Endothelial cell of umbilical vein (primary cell): ENCODE results near the gene HSD3B1. TPM values are rescaled to one million over a fixed set of nuclear protein-coding genes. Genes with fewer than 3 reads are reported as not detected.

Experiments used
- BruUV-seq: library from RNA; stranded (reverse); fragments of 400-500 nt; replicated peaks from 2 replicates; lab custom pipeline; 2021; lab: Mats Ljungman, UMichigan
- CTCF ChIA-PET: fragments of 300-600, 350-600 bp; sonication (Branson Sonifier 250); formaldehyde crosslinking; loops from one replicate; lab custom pipeline; 2021; ENCODE audit warnings: antibody characterized with exemption, inconsistent platforms; lab: Charles Lee
- POLR2A ChIA-PET: fragments of 300-600, 350-600 bp; sonication (Branson Sonifier 250); formaldehyde crosslinking; loops from one replicate; lab custom pipeline; 2021; ENCODE audit warnings: antibody characterized with exemption, inconsistent platforms; lab: Charles Lee
- DNase-seq: peaks from one replicate; pipeline ENCODE4 v3.0.0-alpha.2; 2011; ENCODE audit warnings: low read depth, low spot score
- FAIRE-seq: peaks from 2 replicates; lab custom pipeline; 2011; peaks lifted over from hg19 to GRCh38; lab: Jason Lieb, UNC
- H2AFZ ChIP-seq: 2 replicates; pipeline ENCODE4 v1.6.0; 2012; ENCODE audit warnings: low read depth, low read length, control low read depth, inconsistent platforms
- H3K27ac ChIP-seq: 2 replicates; pipeline ENCODE4 v1.5.1; 2011; ENCODE audit warnings: low read depth, mild to moderate bottlenecking, control low read depth, low read length, moderate library complexity; ENCODE audit not compliant: insufficient read depth
- H3K27me3 ChIP-seq, 2 experiments: 2 replicates each; pipeline versions ENCODE4 v1.6.0 to v1.6.1; 2011; ENCODE audit warnings: low read length in 2 of 2, mixed read lengths in 1 of 2; ENCODE audit not compliant: control insufficient read depth in 2 of 2, insufficient read depth in 2 of 2
- H3K36me3 ChIP-seq, 2 experiments: 2 replicates in 1 of 2; 3 replicates in 1 of 2; pipeline ENCODE4 v1.5.1; 2011; ENCODE audit warnings: low read length in 2 of 2, mild to moderate bottlenecking in 1 of 2, moderate library complexity in 1 of 2; ENCODE audit not compliant: control insufficient read depth in 2 of 2, insufficient read depth in 2 of 2; ENCODE audit errors: extremely low read depth in 1 of 2
- H3K4me1 ChIP-seq: 3 replicates; pipeline ENCODE4 v1.5.1; 2011; ENCODE audit warnings: mild to moderate bottlenecking, low read length; ENCODE audit not compliant: control insufficient read depth, insufficient read depth; ENCODE audit errors: extremely low read depth
- H3K4me2 ChIP-seq: 2 replicates; pipeline ENCODE4 v1.6.1; 2011; ENCODE audit warnings: low read length, control low read depth, mixed read lengths; ENCODE audit not compliant: insufficient read depth
- H3K4me3 ChIP-seq, 3 experiments: fragments of 200-600 bp in 1 of 3; sonication (generic), shearing (Covaris generic) in 1 of 3; replicated peaks in 1 of 3; 2 replicates each; pipeline ENCODE4 v1.5.1; 2011 to 2016; ENCODE audit warnings: control low read depth in 3 of 3, low read length in 3 of 3, mild to moderate bottlenecking in 2 of 3, inconsistent platforms in 1 of 3, low read depth in 1 of 3, moderate library complexity in 1 of 3; ENCODE audit not compliant: insufficient read depth in 1 of 3
- H3K79me2 ChIP-seq: 2 replicates; pipeline ENCODE4 v1.6.0; 2012; ENCODE audit warnings: low read length, inconsistent platforms; ENCODE audit not compliant: control insufficient read depth, insufficient read depth
- H3K9ac ChIP-seq: replicated peaks from 2 replicates; pipeline ENCODE3; 2011; ENCODE audit warnings: low read length, control low read depth; ENCODE audit not compliant: insufficient read depth; ENCODE audit errors: extremely low read depth
- H3K9me1 ChIP-seq: replicated peaks from 3 replicates; pipeline ENCODE4 v1.6.0; 2011; ENCODE audit warnings: mild to moderate bottlenecking, low read length; ENCODE audit not compliant: control insufficient read depth, insufficient read depth; ENCODE audit errors: extremely low read depth
- H3K9me3 ChIP-seq: replicated peaks from 2 replicates; pipeline ENCODE4 v1.5.1; 2012; ENCODE audit warnings: low read length, inconsistent platforms; ENCODE audit not compliant: control insufficient read depth, insufficient read depth
- H4K20me1 ChIP-seq: replicated peaks from 2 replicates; pipeline ENCODE3; 2011; ENCODE audit warnings: mild to moderate bottlenecking, low read length; ENCODE audit not compliant: control insufficient read depth, insufficient read depth; ENCODE audit errors: extremely low read depth
- FOS ChIP-seq: IDR thresholded peaks from 2 replicates; pipeline ENCODE4 v1.6.1; 2011; ENCODE audit warnings: mild to moderate bottlenecking, low read length, moderate library complexity, borderline replicate concordance; ENCODE audit not compliant: insufficient read depth
- GATA2 ChIP-seq: IDR thresholded peaks from 2 replicates; pipeline ENCODE4 v1.7.0; 2011; ENCODE audit warnings: low read depth, mild to moderate bottlenecking, moderate library complexity, mixed read lengths, low read length; ENCODE audit not compliant: insufficient read length, insufficient read depth
- JUN ChIP-seq: IDR thresholded peaks from 2 replicates; pipeline ENCODE4 v1.6.1; 2011; ENCODE audit warnings: borderline replicate concordance, low read depth; ENCODE audit not compliant: insufficient read length, insufficient read depth
- POLR2AphosphoS5 ChIP-seq: IDR thresholded peaks from 2 replicates; pipeline ENCODE4 v1.6.1; 2012; ENCODE audit warnings: low read depth, mild to moderate bottlenecking, control low read depth, low read length, moderate library complexity; ENCODE audit not compliant: insufficient read depth
- dilution Hi-C: fragments of 300-500 bp; cut with MboI; formaldehyde crosslinking; loops from one replicate; pipeline ENCODE4 v1.15.0; 2019; ENCODE audit warnings: low sequenced_read_pairs; ENCODE audit not compliant: extremely low pct_ligation_motif_present
- intact Hi-C: fragments of 100-400 bp; cut with micrococcal nuclease; formaldehyde crosslinking; loops from one replicate; pipeline ENCODE4 v1.10.0; 2022
- polyA plus RNA-seq, 4 experiments: library from polyadenylated mRNA; depleted of rRNA in 3 of 4; stranded (reverse) in 3 of 4; unstranded in 1 of 4; fragments of >200 nt; gene quantifications; 2 replicates each; pipeline versions ENCODE4 v1.2.1 to v1.2.3, GENCODE V29; 2011 to 2012; ENCODE audit warnings: missing spikeins in 1 of 4
- total RNA-seq: library from RNA; stranded (reverse); gene quantifications from 2 replicates; pipeline ENCODE4 v1.2.3, GENCODE V29; 2021
- TF ChIP-seq, protein P1 (sequence below), 2 donors: IDR thresholded peaks; 1 replicate in 1 of 2; 2 replicates in 1 of 2; pipeline ENCODE4 v1.5.1; 2011; ENCODE audit warnings: low read length in 2 of 2, mild to moderate bottlenecking in 2 of 2, moderate library complexity in 2 of 2, control low read depth in 1 of 2, inconsistent platforms in 1 of 2, low read depth in 1 of 2; ENCODE audit not compliant: insufficient read depth in 1 of 2; ENCODE audit errors: extremely low read depth in 1 of 2

The HSD3B1 gene
- total and polyA plus RNA-seq, 2 donors (not counting 3 experiments of a cell fraction or from before 2014, with no cell fraction given), result not detected

GRCh38 chr1:119549719-119550132, 42.7 kb downstream of the HSD3B1 start:
- Histone ChIP-seq H4K20me1 (no peaks in the 10 kb centered on the region), H3K36me3 (no peaks in the 10 kb centered on the region), H3K9ac (no peak overlapping the region), H3K9me3 (no peaks in the 10 kb centered on the region), H3K27me3 (peaks cover 2 to 4% of the 10 kb centered on the region in 2 experiments), H3K4me3 (no peak overlapping the region), H2AFZ (no peak overlapping the region), H3K4me2 (no peak overlapping the region), H3K79me2 (no peaks in the 10 kb centered on the region), H3K9me1 (no peaks in the 10 kb centered on the region), H3K4me1 (no peaks in the 10 kb centered on the region), H3K27ac (no peak overlapping the region)
- dilution Hi-C loops, result no loop called here
- TF ChIP-seq JUN, result no peak
- TF ChIP-seq, protein P1, sequence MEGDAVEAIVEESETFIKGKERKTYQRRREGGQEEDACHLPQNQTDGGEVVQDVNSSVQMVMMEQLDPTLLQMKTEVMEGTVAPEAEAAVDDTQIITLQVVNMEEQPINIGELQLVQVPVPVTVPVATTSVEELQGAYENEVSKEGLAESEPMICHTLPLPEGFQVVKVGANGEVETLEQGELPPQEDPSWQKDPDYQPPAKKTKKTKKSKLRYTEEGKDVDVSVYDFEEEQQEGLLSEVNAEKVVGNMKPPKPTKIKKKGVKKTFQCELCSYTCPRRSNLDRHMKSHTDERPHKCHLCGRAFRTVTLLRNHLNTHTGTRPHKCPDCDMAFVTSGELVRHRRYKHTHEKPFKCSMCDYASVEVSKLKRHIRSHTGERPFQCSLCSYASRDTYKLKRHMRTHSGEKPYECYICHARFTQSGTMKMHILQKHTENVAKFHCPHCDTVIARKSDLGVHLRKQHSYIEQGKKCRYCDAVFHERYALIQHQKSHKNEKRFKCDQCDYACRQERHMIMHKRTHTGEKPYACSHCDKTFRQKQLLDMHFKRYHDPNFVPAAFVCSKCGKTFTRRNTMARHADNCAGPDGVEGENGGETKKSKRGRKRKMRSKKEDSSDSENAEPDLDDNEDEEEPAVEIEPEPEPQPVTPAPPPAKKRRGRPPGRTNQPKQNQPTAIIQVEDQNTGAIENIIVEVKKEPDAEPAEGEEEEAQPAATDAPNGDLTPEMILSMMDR (IDR thresholded peaks at IDR 0.05; ENCODE audit: extremely low read depth in 1 of 2, insufficient read depth in 1 of 2, low read depth in 1 of 2, low read length in 2 of 2), result peak; percentile 64 to 74
- ChIA-PET POLR2A (no interaction called here), CTCF (interaction anchor here (0.6 to 1.6 kb wide), 8 partner anchors 8 to 334 kb away, joined by 3 to 10 read pairs (median 3); no protein-coding TSS in a partner anchor)
- peak; percentile 87 for FAIRE-seq
- BruUV-seq, result no TSS peak
- intact Hi-C loops, result loop anchor here (1.0 kb wide), 2 partner anchors 62 to 126 kb away; no protein-coding TSS in a partner anchor
- peak; percentile 63 for DNase-seq

GRCh38 chr1:119550381-119550780, 43.4 kb downstream of the HSD3B1 start:
- Histone ChIP-seq H3K27me3 (peaks cover 2 to 4% of the 10 kb centered on the region in 2 experiments), H2AFZ (no peak overlapping the region), H3K9me3 (no peaks in the 10 kb centered on the region), H3K9ac (no peak overlapping the region), H3K4me1 (no peaks in the 10 kb centered on the region), H3K4me3 (no peak overlapping the region), H4K20me1 (no peaks in the 10 kb centered on the region), H3K27ac (no peak overlapping the region), H3K9me1 (no peaks in the 10 kb centered on the region), H3K36me3 (no peaks in the 10 kb centered on the region), H3K4me2 (no peak overlapping the region), H3K79me2 (no peaks in the 10 kb centered on the region)
- DNase-seq, result no peak
- ChIA-PET CTCF (interaction anchor here (0.6 to 1.6 kb wide), 10 partner anchors 9 to 333 kb away, joined by 3 to 10 read pairs (median 3); no protein-coding TSS in a partner anchor), POLR2A (no interaction called here)
- no TSS peak for BruUV-seq
- intact Hi-C loops (no loop called here), dilution Hi-C loops (no loop called here)
- no peak for TF ChIP-seq GATA2
- no peak for TF ChIP-seq POLR2AphosphoS5
- no peak for TF ChIP-seq FOS
- TF ChIP-seq JUN, result no peak
- no peak for FAIRE-seq
